ENCODE measurements around the gene NEMP2. TPM values are rescaled to one million over a fixed set of nuclear protein-coding genes. Genes with fewer than 3 reads are reported as not detected.

NEMP2 gene
- total and polyA plus RNA-seq, 2 experiments from 2014 or later: 3.2 to 9.9 TPM

DNA sequence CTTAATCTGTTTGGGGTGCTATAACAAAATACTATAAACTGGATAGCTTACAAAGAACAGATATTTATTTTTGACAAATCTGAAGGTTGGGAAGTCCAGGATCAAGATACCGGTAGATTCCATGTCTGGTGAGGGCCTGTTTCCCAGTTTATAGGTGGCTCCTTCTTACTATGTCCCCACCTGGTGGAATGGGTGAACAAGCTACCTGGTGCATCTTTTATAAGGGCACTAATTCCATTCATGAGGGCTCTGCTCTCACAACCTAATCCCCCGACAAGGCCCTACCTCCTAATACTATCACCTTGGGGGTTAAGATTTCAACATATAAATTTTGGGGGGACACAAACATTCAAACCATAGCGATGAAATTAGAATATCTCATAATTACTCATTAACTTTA, 15.6 kb upstream of the NEMP2 start:
- Histone ChIP-seq H3K9me3 (ENCODE audit: low read depth) (no peaks in the 10 kb centered on the region), H3K4me1 (ENCODE audit: insufficient read depth) (peaks cover 6% of the 10 kb centered on the region), H3K27ac (no peak overlapping the region), H3K4me2 (no peak overlapping the region), H3K27me3 (no peaks in the 10 kb centered on the region), H4K20me1 (ENCODE audit: insufficient read depth, poor library complexity, severe bottlenecking) (no peaks in the 10 kb centered on the region), H3K4me3 (no peak overlapping the region), H3K79me2 (no peaks in the 10 kb centered on the region), H3K9me2 (replicated peaks; ENCODE audit: insufficient read depth) (no peaks in the 10 kb centered on the region), H2AFZ (no peak overlapping the region), H3K36me3 (replicated peaks; ENCODE audit: insufficient read depth, low read depth) (no peaks in the 10 kb centered on the region)
- no peak for DNase-seq (ENCODE audit: low spot score)
- WGBS (ENCODE audit: low lambda C conversion rate, missing lambda C conversion rate): 99% methylated on average over 3 of the region's 3 CpGs
- TF ChIP-seq EZH2 (IDR thresholded peaks at IDR 0.05; ENCODE audit: borderline replicate concordance): no peak
- TF ChIP-seq, protein P1, sequence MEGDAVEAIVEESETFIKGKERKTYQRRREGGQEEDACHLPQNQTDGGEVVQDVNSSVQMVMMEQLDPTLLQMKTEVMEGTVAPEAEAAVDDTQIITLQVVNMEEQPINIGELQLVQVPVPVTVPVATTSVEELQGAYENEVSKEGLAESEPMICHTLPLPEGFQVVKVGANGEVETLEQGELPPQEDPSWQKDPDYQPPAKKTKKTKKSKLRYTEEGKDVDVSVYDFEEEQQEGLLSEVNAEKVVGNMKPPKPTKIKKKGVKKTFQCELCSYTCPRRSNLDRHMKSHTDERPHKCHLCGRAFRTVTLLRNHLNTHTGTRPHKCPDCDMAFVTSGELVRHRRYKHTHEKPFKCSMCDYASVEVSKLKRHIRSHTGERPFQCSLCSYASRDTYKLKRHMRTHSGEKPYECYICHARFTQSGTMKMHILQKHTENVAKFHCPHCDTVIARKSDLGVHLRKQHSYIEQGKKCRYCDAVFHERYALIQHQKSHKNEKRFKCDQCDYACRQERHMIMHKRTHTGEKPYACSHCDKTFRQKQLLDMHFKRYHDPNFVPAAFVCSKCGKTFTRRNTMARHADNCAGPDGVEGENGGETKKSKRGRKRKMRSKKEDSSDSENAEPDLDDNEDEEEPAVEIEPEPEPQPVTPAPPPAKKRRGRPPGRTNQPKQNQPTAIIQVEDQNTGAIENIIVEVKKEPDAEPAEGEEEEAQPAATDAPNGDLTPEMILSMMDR (IDR thresholded peaks at IDR 0.05; ENCODE audit: poor library complexity): no peak
- no peak for TF ChIP-seq EZH2phosphoT487 (IDR thresholded peaks at IDR 0.05; ENCODE audit: low read depth, severe bottlenecking, unreplicated experiment)

DNA sequence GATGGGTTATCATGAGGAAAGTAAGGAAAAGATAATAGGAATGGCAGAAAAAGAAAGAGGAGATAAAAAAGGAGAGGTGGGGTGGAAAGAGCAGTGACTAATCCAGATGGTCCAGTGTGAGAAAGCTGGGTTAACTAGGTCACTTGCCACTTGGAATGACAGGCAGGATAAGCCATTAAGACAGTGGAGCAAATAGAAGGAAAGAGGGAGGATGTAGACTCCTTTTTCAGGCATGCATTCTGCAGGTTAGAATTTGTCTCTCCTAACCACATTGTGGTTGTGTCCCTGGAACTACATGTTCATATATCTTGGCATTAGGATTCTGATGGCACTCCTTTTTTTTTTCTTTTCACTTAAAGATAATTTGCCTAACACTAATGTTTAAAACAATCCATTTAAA, 13.4 kb upstream of the NEMP2 start:
- no peak overlapping the region for H3K4me3 ChIP-seq
- no peak overlapping the region for H2AFZ ChIP-seq
- no peak for TF ChIP-seq EZH2 (IDR thresholded peaks at IDR 0.05; ENCODE audit: borderline replicate concordance)
- TF ChIP-seq EZH2phosphoT487 (IDR thresholded peaks at IDR 0.05; ENCODE audit: low read depth, severe bottlenecking, unreplicated experiment): no peak
- H3K27me3 ChIP-seq: no peaks in the 10 kb centered on the region
- H3K4me1 ChIP-seq (ENCODE audit: insufficient read depth): peaks cover 6% of the 10 kb centered on the region
- H3K79me2 ChIP-seq: peaks cover 5% of the 10 kb centered on the region
- DNase-seq (ENCODE audit: low spot score): no peak
- no peaks in the 10 kb centered on the region for H4K20me1 ChIP-seq (ENCODE audit: insufficient read depth, poor library complexity, severe bottlenecking)
- H3K36me3 ChIP-seq (replicated peaks; ENCODE audit: insufficient read depth, low read depth): no peaks in the 10 kb centered on the region
- H3K4me2 ChIP-seq: no peak overlapping the region
- no peak overlapping the region for H3K27ac ChIP-seq
- no peaks in the 10 kb centered on the region for H3K9me2 ChIP-seq (replicated peaks; ENCODE audit: insufficient read depth)
- H3K9me3 ChIP-seq (ENCODE audit: low read depth): no peaks in the 10 kb centered on the region

DNA sequence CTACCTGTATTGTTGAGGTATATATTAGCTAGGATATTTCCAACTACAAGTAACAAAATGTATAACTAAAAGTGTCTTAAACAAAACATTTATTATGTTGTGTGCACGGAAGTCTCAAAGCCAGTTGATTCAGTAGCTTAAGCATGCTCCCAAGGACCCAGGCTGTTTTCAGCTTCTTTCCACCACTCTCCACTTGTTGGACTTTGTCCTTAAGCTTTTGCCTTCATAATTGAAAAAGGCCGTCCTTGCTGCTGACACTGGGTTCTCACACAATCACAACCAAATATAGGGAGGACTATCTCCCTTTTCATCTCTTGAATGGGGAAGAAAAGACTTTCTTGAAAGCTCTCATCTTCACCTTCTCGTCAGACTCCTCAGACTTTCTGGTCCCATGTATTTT, 12.2 kb upstream of the NEMP2 start:
- Histone ChIP-seq H3K4me3 (no peak overlapping the region), H4K20me1 (ENCODE audit: insufficient read depth, poor library complexity, severe bottlenecking) (no peaks in the 10 kb centered on the region), H3K27me3 (no peaks in the 10 kb centered on the region), H3K9me2 (replicated peaks; ENCODE audit: insufficient read depth) (no peaks in the 10 kb centered on the region), H3K27ac (peak overlapping the region; percentile 41), H3K9me3 (ENCODE audit: low read depth) (peaks cover 2% of the 10 kb centered on the region), H3K4me2 (peak overlapping the region; percentile 53), H3K36me3 (replicated peaks; ENCODE audit: insufficient read depth, low read depth) (no peaks in the 10 kb centered on the region), H3K79me2 (peaks cover 6% of the 10 kb centered on the region), H3K4me1 (ENCODE audit: insufficient read depth) (peaks cover 6% of the 10 kb centered on the region), H2AFZ (no peak overlapping the region)
- DNase-seq (ENCODE audit: low spot score): no peak
- WGBS (ENCODE audit: low lambda C conversion rate, missing lambda C conversion rate): 77% methylated on average over 3 of the region's 3 CpGs
- no peak for TF ChIP-seq EZH2phosphoT487 (IDR thresholded peaks at IDR 0.05; ENCODE audit: low read depth, severe bottlenecking, unreplicated experiment)
- TF ChIP-seq, protein P1 (IDR thresholded peaks at IDR 0.05; ENCODE audit: poor library complexity): no peak
- no peak for TF ChIP-seq EZH2 (IDR thresholded peaks at IDR 0.05; ENCODE audit: borderline replicate concordance)

DNA sequence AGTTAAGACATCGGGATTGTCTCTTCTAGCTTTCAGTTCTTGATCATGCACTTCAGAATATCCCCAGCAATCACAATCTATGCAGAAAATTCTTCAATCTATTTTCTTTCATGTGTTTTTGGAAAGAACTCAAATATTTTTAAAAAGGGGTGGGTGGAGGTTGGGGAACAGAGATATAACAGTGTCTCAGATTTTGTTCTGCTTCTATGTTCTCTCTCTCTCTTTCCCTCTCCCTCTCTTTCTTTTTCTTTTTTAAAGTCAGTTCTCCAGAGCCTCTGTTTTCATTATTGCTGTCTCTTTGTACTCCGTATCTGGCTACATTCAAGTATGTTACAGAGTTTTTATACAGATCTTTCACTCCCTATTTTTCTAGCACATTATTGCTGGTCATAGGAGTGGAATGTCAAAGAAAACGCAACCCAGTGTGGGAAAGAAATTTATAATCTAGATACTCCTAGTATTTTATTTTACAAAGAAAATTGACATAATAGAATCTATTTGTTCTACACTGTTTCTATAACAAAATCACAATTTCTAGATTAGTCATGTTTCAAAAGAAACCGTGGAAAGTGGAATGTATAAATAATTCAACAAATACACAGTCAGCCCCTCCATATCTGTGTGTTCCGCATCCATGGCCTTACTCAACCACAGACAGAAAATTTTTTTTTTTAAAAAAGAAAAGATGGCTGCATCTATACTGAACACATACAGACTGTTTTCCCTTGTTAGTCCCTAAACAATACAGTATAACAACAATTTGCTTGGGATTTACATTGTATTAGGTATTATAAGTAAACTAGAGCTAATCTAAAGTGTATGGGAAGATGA, 11.2 kb upstream of the NEMP2 start:
- Histone ChIP-seq H4K20me1 (ENCODE audit: insufficient read depth, poor library complexity, severe bottlenecking) (no peaks in the 10 kb centered on the region), H3K9me3 (ENCODE audit: low read depth) (peaks cover 9% of the 10 kb centered on the region), H3K79me2 (peaks cover 13% of the 10 kb centered on the region), H3K27me3 (no peaks in the 10 kb centered on the region), H3K36me3 (replicated peaks; ENCODE audit: insufficient read depth, low read depth) (no peaks in the 10 kb centered on the region), H3K27ac (no peak overlapping the region), H2AFZ (no peak overlapping the region), H3K9me2 (replicated peaks; ENCODE audit: insufficient read depth) (no peaks in the 10 kb centered on the region), H3K4me1 (ENCODE audit: insufficient read depth) (peaks cover 6% of the 10 kb centered on the region), H3K4me2 (no peak overlapping the region), H3K4me3 (no peak overlapping the region)
- no peak for DNase-seq (ENCODE audit: low spot score)
- 87% methylated on average over 5 of the region's 5 CpGs for WGBS (ENCODE audit: low lambda C conversion rate, missing lambda C conversion rate)
- TF ChIP-seq, protein P1 (IDR thresholded peaks at IDR 0.05; ENCODE audit: poor library complexity): no peak
- no peak for TF ChIP-seq EZH2 (IDR thresholded peaks at IDR 0.05; ENCODE audit: borderline replicate concordance)
- no peak for TF ChIP-seq EZH2phosphoT487 (IDR thresholded peaks at IDR 0.05; ENCODE audit: low read depth, severe bottlenecking, unreplicated experiment)
